Sigmoid colon (tissue), 4 donors: Measurements from ENCODE around the gene PLCB2.

Experiments
- EP300 ChIP-seq, 4 donors: sonication (generic); formaldehyde crosslinking; IDR thresholded peaks; one replicate each; pipeline ENCODE4 v1.6.1; 2017; ENCODE audit warnings: antibody characterized with exemption in 4 of 4
- POLR2A ChIP-seq, 2 donors: fragments of 450-650 bp; IDR thresholded peaks; one replicate each; pipeline ENCODE4 v1.6.1; 2016; ENCODE audit warnings: antibody characterized with exemption in 2 of 2, mild to moderate bottlenecking in 2 of 2, moderate library complexity in 2 of 2
- TF ChIP-seq, protein P1 (sequence below), 4 experiments: fragments of 450-650 bp in 3 of 4; fragments of 200-600 bp in 1 of 4; IDR thresholded peaks; one replicate each; pipeline ENCODE4 v1.5.1; 2016 to 2019; ENCODE audit warnings: antibody characterized with exemption in 4 of 4, mild to moderate bottlenecking in 3 of 4, moderate library complexity in 2 of 4

DNA sequence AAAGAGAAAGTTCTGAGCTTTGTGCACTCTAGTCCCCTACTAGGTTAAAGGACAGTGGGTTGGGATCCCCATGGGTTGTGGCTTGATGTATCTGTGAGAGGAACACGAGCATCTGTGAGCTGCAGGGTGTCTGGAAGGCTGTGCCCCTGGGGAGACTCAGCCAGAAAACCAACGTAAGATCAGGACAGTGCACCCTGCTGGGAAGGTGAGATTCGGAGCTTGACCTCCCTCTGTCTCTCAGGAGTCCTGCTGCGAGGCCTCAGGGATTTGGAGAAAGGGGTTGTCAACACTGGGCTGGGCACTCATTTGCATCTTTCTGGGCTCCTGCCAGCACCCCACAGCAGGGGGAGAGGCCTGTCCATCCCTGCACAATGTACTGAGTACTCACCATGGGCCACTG lies 40.1 kb downstream of the PLCB2 start:
- TF ChIP-seq, protein P1, sequence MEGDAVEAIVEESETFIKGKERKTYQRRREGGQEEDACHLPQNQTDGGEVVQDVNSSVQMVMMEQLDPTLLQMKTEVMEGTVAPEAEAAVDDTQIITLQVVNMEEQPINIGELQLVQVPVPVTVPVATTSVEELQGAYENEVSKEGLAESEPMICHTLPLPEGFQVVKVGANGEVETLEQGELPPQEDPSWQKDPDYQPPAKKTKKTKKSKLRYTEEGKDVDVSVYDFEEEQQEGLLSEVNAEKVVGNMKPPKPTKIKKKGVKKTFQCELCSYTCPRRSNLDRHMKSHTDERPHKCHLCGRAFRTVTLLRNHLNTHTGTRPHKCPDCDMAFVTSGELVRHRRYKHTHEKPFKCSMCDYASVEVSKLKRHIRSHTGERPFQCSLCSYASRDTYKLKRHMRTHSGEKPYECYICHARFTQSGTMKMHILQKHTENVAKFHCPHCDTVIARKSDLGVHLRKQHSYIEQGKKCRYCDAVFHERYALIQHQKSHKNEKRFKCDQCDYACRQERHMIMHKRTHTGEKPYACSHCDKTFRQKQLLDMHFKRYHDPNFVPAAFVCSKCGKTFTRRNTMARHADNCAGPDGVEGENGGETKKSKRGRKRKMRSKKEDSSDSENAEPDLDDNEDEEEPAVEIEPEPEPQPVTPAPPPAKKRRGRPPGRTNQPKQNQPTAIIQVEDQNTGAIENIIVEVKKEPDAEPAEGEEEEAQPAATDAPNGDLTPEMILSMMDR (IDR thresholded peaks at IDR 0.05), result no peak
- no peak for TF ChIP-seq POLR2A (IDR thresholded peaks at IDR 0.05)
- no peak for TF ChIP-seq EP300 (IDR thresholded peaks at IDR 0.05)
